SK-N-MC (cell line): ENCODE data around the gene PPP1R12A.
"Not testable (repeated sequence)": the region's sequence is repeated elsewhere in the genome, so short reads cannot be mapped to it uniquely, and the experiment has no call there.

Experiments used
- DNase-seq: peaks from one replicate; pipeline ENCODE4 v3.0.0-alpha.2; 2011; ENCODE audit warnings: low read depth, low spot score
- H3K27ac ChIP-seq: fragments of 200-600 bp; sonication (generic); 2 replicates; pipeline ENCODE4 v1.5.1; 2016; ENCODE audit warnings: mixed run types
- H3K36me3 ChIP-seq: fragments of 200-600 bp; sonication (generic); 2 replicates; pipeline ENCODE4 v1.6.1; 2017; ENCODE audit warnings: antibody characterized with exemption, low read length, mixed read lengths; ENCODE audit not compliant: insufficient read depth
- H3K4me3 ChIP-seq: fragments of 200-600 bp; sonication (generic); 2 replicates; pipeline ENCODE4 v1.5.1; 2016
- H3K9ac ChIP-seq: fragments of 200-600 bp; sonication (generic); 2 replicates; pipeline ENCODE4 v1.8.0; 2017; ENCODE audit warnings: mixed run types, mixed read lengths; ENCODE audit not compliant: insufficient read length
- H3K9me3 ChIP-seq: fragments of 200-600 bp; sonication (generic); 2 replicates; pipeline ENCODE4 v1.6.1; 2017; ENCODE audit warnings: low read depth, mild to moderate bottlenecking, antibody characterized with exemption, low read length, moderate library complexity, mixed read lengths
- EZH2 ChIP-seq: fragments of 200-600 bp; sonication (generic); IDR thresholded peaks from one replicate; pipeline ENCODE4 v1.6.1; 2017; ENCODE audit warnings: antibody characterized with exemption
- FOXP2 ChIP-seq: optimal IDR thresholded peaks from 2 replicates; pipeline ENCODE3; 2011; ENCODE audit warnings: mild to moderate bottlenecking, moderate library complexity; ENCODE audit not compliant: insufficient read depth; ENCODE audit errors: extremely low read length, control extremely low read depth
- POLR2AphosphoS5 ChIP-seq: IDR thresholded peaks from 2 replicates; pipeline ENCODE4 v1.6.1; 2012; ENCODE audit warnings: mild to moderate bottlenecking, low read depth, low read length, borderline replicate concordance

Gene PPP1R12A

DNA sequence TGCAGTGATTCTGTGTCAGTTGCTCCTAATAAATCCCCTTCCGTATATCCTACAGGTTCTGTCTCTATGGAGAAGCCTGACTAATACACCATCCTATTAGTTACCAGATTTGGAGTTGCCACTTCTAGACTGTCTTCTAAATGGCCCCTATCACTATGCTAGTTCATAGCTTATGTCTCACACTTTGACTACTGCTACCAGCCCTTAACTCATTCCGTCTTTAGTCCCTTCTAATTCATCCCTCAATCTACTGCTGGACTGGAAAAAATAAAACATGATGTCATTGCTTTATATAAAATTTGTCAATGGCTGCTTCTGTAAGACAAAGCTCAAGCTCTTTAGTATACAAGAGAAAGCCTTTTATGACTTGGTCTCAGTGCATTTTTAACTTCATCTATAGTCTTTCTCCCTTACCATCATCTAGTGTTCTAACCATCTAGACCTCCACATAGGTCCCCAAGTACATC is 99.5 kb downstream of the PPP1R12A start:
- Histone ChIP-seq H3K27ac (no peak overlapping the region), H3K36me3 (peaks cover 44% of the 10 kb centered on the region), H3K9me3 (peaks cover 10% of the 10 kb centered on the region; the same call in 1 of the 2 replicates), H3K9ac (no peak overlapping the region), H3K4me3 (no peak overlapping the region)
- DNase-seq, result no peak
- TF ChIP-seq EZH2 (no peak), POLR2AphosphoS5 (no peak), FOXP2 (no peak)

DNA sequence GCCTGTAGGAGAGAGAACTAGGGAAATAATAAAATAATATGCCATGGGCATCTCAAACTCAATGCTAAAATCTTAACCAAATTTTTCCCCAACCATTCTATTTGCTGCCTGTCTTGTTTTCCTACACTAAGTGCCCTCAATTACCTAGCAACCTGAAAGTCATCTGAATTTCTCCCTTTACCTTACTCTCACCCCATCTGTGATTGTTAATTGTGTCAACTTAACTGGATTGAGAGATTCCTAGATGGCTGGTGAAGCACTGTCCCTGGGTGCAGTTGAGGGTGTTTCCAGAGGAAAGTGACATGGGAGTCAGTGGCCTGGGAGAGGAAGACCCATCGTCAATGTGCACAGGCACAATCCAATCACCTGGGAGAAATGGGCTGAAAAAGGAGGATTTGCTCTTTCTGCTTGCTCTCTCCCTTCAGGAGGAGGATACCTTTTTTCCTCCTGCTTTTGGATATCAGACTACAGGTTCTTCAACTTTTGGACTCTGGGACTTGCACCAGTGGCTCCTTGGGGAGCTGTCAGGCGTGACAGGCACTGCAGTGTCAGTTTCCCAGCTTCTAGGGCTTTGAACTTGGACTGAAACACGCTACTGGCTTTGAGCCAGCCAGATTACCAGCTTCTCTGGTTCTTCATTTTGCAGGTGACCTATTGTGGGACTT is 100.1 kb downstream of the PPP1R12A start:
- TF ChIP-seq POLR2AphosphoS5 (no peak), FOXP2 (no peak), EZH2 (no peak)
- H3K9ac ChIP-seq, result no peak overlapping the region
- peaks cover 40% of the 10 kb centered on the region for H3K36me3 ChIP-seq

DNA sequence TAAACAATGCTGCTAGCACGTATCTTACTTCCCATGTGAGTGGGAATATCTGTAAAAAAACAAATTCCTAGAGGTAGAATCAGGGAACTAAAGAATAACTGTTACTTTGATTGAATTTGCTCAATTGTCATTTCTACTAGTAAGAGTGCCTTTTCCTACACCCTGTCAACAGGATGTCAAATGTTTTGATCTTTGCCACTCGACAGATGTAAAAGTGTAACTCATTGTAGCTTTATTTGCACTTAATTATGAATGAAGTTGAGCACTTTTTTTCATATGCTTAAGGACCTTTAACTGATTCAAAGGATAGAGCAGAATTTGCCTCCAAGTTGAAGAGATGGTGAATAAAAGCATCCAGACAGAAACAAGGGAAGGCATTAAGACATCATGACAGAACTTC is 104.5 kb downstream of the PPP1R12A start:
- Histone ChIP-seq H3K9ac (no peak overlapping the region), H3K27ac (no peak overlapping the region), H3K4me3 (no peak overlapping the region), H3K36me3 (peaks cover 24% of the 10 kb centered on the region), H3K9me3 (no peaks in the 10 kb centered on the region)
- DNase-seq, result no peak
- TF ChIP-seq EZH2, result no peak
- TF ChIP-seq FOXP2, result no peak
- TF ChIP-seq POLR2AphosphoS5, result no peak

More for the DNA sequence above, 100.1 kb downstream of the PPP1R12A start:
- DNase-seq, result no peak
- H3K4me3 ChIP-seq, result no peak overlapping the region
- H3K27ac ChIP-seq, result no peak overlapping the region
- 0 out of 2 replicates have a peak, but pooled peaks cover 5% of the 10 kb centered on the region for H3K9me3 ChIP-seq

DNA sequence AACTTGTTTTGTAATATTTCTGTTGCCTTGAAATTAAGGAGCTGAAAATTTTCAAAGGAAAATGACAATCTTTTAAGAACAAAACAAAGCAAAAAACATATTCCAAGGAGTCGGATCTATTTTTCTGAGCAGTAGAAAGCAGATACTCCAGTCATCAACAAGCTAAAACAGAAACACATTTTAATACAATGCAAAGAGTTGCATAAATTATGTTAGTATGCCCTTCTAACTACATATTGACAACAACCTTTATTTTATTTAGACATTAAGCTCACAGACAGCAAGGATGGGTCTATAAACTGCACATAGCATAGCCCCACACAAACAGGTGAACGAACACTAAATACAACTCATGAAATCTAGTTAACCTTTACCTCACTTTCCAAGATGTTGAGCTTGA is 106.0 kb downstream of the PPP1R12A start:
- H3K9me3 ChIP-seq, result no peaks in the 10 kb centered on the region
- no peak overlapping the region for H3K9ac ChIP-seq
- H3K4me3 ChIP-seq, result no peak overlapping the region
- TF ChIP-seq EZH2 (no peak), FOXP2 (no peak), POLR2AphosphoS5 (no peak)
- no peak overlapping the region for H3K27ac ChIP-seq
- DNase-seq, result no peak
- peaks cover 24% of the 10 kb centered on the region for H3K36me3 ChIP-seq

DNA sequence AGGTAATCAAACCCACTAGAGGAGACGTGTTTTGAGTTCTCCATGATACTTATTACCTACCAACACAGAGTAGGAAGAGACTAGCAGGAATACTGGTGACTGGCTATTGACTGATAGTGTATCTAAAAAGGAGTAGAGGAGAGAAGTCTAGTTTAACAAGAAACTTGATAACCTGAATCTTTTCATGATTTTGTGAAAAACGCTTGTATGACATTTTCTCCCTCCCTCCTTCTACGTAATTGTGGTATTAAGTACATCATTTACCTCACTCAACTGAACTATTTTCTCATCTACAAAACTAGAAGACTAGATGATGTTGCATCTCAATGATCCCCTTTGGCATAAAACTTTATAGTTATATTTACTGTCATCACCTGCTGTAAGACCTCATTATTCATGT is 107.4 kb downstream of the PPP1R12A start:
- DNase-seq, result no peak
- Histone ChIP-seq H3K4me3 (no peak overlapping the region), H3K36me3 (peaks cover 24% of the 10 kb centered on the region), H3K27ac (no peak overlapping the region), H3K9ac (no peak overlapping the region), H3K9me3 (no peaks in the 10 kb centered on the region)
- TF ChIP-seq EZH2, result no peak
- TF ChIP-seq FOXP2, result no peak
- no peak for TF ChIP-seq POLR2AphosphoS5

DNA sequence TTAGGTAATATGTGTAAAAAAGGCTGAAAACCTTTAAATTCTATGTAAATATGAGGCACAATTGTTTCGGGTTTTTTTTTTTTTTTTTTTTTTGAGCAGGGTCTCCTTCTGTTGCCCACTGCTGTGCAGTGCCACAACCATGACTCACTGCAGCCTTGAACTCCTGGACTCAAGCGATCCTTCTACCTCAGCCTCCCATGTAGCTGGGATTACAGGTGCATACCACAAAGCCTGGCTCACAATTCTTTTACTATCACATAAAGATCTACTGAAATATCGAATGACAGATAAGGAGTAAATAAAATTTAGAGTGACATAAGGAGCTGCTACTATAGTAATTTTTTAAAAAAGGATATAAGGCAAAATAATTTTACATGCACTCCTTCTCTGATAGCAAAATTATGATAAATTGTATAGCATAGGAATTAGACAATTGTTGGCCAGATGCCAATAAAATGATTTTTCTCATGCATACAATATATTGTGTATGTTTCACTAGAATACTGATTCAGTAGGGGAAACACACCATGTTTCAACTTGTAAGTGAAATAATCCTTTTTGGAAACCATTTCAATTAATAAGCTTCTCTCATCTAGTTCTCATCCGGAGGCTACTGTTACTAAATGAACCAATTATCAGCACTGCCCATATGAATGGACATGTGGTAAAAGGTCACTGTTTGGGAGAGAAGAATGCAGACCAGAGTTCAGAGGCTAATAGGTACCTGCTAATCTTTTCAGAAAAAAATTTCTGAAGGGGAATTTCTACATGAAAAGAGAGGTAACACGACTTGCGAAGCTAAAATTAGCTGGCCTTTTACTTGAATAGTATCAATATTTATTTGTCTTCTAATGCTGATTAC is 108.4 kb downstream of the PPP1R12A start:
- H3K9ac ChIP-seq, result no peak overlapping the region
- no peak for DNase-seq

DNA sequence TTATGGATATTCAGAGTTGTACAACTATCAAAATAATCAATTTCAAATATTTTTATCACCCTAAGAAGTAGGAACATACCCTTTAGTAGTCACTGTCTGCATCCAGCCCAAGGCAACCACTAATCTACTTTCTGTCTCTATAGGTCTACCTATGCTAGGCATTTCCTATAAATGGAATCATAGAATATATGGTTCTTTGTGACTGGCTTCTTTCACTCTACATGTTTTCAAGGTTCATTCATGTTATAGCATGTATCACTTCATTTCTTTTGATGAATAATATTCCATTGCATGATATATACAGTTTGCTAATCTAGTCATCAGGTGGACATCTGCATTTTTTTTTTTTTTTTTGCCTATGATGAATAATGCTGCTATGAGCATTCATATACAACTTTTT is 112.4 kb downstream of the PPP1R12A start:
- Histone ChIP-seq H3K9ac (no peak overlapping the region), H3K4me3 (no peak overlapping the region), H3K36me3 (peaks cover 31% of the 10 kb centered on the region), H3K27ac (no peak overlapping the region), H3K9me3 (no peaks in the 10 kb centered on the region)
- TF ChIP-seq EZH2 (no peak), FOXP2 (no peak), POLR2AphosphoS5 (no peak)
- DNase-seq, result no peak

More for the DNA sequence above, 108.4 kb downstream of the PPP1R12A start:
- Histone ChIP-seq H3K9me3 (no peaks in the 10 kb centered on the region), H3K4me3 (no peak overlapping the region), H3K27ac (no peak overlapping the region), H3K36me3 (peaks cover 18% of the 10 kb centered on the region)
- TF ChIP-seq FOXP2 (no peak), POLR2AphosphoS5 (no peak), EZH2 (no peak)

DNA sequence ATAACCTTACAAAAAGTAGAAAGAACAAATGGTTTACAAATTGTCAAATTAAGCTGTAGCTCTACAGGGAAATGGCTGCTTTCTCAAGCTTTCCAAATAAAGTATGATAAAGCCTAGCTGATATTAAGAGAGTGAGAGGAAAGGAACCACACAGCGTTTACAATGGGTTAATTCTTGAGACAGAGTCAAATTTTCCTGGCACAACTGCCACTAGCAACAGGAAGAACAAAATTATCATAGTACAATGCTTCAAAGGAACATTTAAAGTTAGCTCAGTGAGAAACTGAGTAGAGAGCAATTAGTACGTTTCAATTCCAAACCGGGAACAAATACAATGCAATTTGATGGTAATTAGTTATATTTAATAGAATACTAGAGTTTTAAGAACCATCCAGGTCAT is 116.0 kb downstream of the PPP1R12A start:
- Histone ChIP-seq H3K36me3 (peaks cover 60% of the 10 kb centered on the region), H3K27ac (peak overlapping the region; percentile 43; the same call in 1 of the 2 replicates), H3K9ac (no peak overlapping the region), H3K4me3 (no peak overlapping the region), H3K9me3 (no peaks in the 10 kb centered on the region)
- DNase-seq, result no peak
- no peak for TF ChIP-seq EZH2

DNA sequence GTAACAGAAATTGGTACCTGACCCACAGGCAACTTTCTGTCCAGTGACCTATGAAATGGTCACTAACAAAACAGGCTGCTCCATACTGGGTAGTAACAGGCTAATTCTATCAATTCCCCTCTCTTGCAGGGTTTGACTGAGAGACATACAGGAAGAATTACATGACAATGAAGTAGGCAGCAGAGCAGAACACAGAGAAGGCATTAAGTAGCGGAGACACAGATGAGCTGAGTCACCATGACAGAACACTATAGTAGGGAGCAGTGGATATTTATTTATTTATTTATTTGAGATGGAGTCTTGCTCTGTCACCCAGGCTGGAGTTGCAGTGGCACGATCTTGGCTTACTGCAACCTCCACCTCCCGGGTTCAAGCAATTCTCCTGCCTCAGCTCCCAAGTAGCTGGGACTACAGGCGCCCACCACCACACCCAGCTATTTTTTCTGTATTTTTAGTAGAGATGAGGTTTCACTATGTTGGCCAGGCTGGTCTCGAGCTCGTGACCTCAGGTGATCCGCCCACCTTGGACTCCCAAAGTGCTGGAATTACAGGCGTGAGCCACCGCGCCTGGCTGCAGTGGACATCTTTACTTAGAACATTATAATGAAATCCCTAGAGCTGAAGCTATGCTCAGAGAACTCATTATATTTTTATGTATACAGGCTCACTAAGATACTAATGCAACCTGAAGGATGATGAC is 150.4 kb downstream of the PPP1R12A start:
- not testable (repeated sequence) for H3K9ac ChIP-seq, H3K27ac ChIP-seq, H3K9me3 ChIP-seq, DNase-seq, H3K4me3 ChIP-seq
- H3K36me3 ChIP-seq, result peaks cover 61% of the 10 kb centered on the region
